DND-41 (cell line): ENCODE measurements around the gene RBL1.

Experiments
- CTCF ChIP-seq: IDR thresholded peaks from 2 replicates; pipeline ENCODE4 v1.5.1; 2012; ENCODE audit warnings: borderline replicate concordance, low read length, moderate library complexity, mild to moderate bottlenecking; ENCODE audit not compliant: poor library complexity, severe bottlenecking; ENCODE audit errors: extremely low read depth
- EZH2 ChIP-seq: IDR thresholded peaks from 3 replicates; pipeline ENCODE4 v1.6.1; 2012; ENCODE audit warnings: borderline replicate concordance, low read depth, mild to moderate bottlenecking, moderate library complexity, low read length, inconsistent platforms; ENCODE audit not compliant: severe bottlenecking

- TF ChIP-seq CTCF (no peak), EZH2 (no peak)
These were observed 111.5 kb downstream of the RBL1 start for GRCh38 chr20:36984257-36984638.
